LoVo (cell line): ENCODE results near the gene TPRX1.
A peak's percentile ranks its signal among the peaks of the same experiment; 100 is the strongest.
"Not testable (repeated sequence)": the region's sequence is repeated elsewhere in the genome, so short reads cannot be mapped to it uniquely, and the experiment has no call there.

Source experiments
- DNase-seq: peaks from one replicate; pipeline ENCODE4 v3.0.0-alpha.2; 2016; ENCODE audit warnings: low spot score

Gene TPRX1

DNA sequence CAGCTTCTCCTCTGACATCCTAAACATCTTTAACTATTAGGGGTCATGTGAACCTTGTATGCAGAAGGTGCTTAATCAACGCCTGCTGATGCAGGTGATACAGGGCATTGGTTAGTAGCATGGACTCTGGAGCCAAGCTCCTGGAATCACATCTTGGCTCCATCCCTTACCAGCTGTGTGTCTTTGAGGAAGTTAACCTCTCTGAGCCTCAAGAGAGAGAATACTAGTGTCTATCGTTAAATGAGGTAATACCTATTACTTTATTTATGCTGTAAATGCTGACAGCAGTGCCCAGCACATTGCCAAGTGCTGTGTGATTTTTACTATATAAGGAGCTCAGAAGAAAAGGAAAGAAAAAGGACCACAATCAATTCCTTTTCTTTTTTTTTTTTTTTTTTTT, 37.0 kb downstream of the TPRX1 start:
- no peak for DNase-seq

DNA sequence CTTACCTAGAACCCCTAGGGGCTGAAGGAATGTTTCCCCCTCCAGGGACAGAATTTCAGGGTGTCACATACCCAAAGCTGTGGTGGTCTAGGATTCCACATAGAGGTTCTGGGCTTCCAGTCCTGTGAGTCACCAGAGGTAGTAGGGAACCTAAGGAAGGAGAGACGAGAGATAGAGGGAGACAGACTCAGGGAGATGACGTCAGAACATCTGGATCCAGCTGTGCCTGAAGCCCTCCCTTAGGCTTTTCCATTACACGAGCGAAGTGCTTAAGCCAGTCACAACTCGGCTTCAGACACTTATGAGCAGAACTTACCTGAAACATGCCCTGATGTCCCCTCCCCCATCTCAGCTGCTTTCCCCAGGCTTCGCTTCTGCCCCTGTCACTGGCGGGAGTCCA, 37.7 kb downstream of the TPRX1 start:
- DNase-seq = no peak

DNA sequence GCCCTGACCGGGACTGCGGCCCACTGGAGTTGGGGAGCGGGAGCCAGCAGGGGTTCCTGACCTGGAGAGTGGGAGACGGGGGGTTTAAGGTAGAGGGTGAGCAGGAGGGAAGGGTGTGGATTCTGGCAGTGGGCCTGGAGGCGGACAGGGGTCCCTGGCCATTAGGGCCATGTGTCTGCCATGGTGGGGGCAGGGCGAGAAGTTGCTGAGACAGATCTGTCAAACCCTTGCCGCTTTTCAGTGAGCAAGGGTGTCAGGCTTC, 38.1 kb downstream of the TPRX1 start:
- DNase-seq = no peak

DNA sequence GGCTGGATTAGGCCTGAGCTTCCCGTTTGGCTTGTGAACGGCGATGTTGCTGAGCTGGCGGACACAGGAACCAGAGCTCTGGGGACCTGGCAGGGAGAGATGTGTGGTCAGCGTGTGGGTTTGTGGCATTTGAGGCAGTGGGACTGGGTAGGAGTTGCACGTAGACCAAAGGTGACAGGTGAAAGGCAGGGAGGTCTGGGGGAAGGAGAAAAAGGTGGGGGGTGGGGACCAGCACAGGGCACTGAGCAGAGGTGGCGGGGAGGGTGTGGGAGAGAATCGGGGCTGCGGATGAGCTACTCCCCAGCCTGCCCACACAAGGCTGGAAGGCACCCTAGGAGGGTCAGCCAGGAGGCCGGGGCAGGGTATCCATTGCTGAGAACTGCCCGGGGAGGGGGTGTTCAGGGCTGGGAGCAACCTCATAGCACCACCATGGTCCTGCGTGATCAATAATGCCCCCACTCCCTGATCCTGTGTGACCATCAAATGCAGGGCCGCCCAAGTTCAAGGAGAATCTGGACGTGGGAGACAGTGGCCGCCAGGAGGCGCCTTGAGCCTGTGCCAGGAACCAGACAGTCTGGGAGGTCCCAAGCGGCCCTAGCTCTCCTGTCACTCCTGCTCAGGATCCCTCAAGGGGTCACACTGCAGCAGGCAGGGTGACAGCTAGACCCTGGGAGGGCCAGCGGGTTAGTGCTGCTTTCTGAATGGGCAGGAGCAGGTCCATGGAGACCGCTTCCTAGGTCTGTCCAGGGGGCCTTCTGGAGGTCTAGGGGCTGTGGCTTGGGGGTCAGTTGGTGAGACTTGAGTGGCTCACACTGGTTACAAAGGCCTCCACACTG, 38.6 kb downstream of the TPRX1 start:
- peak; percentile 41 for DNase-seq

DNA sequence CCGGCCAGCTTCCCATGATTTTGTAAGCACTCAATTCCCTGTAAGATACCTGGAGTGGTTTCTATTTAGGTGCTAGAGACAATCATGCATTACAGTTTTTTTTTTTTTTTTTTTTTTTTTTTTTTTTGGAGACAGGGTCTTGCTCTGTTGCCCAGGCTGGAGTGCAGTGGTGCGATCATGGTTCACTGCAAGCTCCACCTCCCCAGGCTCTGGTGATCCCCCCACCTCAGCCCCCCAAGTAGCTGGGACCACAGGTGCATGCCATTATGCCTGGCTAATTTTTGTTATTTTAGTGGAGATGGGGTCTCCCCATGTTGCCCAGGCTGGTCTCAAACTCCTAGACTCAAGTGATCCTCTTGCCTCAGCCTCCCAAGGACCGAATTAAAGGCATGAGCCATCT, 39.6 kb downstream of the TPRX1 start:
- not testable (repeated sequence) for DNase-seq

DNA sequence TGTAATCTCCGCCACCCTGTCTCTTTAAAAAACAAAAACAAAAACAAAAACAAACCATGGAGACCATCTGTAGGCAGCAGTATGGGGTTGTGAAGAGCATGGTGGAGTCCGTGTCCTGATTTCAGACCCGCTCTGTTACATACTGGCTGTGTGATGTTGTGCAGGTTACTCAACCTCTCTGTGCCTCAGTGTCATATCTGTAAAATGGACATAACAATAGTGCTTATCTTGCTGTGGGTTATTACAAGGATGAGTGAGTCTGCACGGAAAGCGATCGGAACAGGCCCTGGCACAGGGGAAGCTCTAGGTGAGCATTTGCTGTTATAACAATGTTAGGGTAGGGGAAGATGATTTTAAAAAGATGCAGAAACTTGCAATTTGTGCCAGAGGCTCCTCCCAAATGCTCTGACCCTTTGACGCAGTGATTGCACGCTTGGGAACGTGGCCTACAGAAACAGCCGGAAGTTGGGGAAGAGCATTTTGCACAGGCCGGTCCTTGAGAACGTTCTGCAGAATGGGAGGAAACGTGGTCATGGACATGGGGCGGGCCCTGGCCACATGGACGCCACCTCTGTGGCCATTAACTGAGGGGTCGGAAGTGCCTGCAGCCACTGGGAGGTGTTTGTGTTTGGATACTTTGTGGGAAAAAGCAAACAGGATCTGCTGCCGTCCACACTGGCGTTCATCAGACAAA, 41.6 kb downstream of the TPRX1 start:
- DNase-seq = no peak

DNA sequence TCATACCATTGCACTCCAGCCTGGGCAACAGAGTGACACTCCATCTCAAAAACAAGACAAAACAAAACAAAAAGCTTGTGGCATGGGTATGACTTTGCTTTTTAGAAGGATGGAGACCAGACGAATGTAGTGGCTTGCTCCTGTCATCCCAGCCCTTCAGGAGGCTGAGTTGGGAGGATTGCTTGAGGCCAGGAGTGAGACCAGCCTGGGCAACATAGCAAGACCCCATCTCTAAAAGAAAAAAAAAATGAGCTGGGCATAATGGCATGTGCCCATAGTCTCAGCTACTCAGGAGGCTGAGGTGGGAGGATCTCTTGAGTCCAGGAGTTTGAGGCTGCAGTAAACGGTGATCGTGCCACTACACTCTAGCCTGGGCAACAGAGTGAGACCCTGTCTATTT, 42.2 kb downstream of the TPRX1 start:
- no peak for DNase-seq

DNA sequence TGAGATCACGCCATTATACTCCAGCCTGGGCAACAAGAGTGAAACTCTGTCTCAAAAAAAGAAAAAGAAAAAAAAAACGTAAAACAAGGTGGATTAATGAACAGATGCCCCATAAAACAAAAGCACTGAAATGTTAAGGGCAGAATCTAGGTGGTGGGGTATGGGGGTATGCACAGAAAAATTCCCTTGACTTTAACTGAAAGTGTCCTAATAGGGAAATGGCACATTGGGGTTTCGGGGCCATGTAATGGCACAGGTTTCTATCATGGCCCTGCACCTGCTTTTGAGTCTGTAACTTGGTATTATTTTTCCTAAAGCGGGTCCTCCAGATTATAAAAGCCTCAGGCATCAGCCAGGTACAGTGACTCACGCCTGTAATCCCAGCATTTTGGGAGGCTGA, 42.8 kb downstream of the TPRX1 start:
- DNase-seq = no peak

DNA sequence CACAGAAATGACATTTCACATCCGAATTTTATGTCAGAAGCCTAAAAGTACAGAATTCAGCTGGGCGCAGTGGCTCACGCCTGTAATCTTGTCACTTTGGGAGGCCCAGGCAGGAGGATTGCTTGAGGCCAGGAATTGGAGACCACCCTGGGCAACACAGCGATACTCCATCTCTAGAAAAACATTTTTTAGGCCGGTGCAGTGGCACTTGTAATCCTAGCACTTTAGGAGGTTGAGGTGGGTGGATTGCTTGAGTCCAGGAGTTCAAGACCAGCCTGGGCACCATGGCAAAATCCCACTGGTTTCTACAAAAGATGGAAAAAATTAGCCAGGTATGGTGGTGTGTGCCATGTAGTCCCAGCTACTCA, 43.7 kb downstream of the TPRX1 start:
- DNase-seq = no peak

DNA sequence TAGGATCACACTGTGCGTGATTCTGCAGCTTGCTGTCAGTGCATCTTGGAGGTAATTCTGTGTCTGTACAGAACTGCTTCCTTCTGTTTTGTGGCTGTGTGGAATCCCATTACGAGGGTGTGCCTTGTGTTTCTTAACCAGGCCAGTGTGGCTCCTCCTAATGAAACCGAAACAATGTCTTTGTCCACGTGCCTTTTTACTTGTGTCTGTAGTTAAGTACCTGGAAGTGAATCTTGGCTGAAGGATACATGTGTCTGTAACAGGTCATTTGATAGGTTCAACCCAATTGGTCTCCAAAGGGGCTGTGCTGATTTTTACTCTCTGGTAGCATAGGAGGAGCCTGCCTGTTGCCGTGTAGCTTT, 45.9 kb downstream of the TPRX1 start:
- DNase-seq = no peak

DNA sequence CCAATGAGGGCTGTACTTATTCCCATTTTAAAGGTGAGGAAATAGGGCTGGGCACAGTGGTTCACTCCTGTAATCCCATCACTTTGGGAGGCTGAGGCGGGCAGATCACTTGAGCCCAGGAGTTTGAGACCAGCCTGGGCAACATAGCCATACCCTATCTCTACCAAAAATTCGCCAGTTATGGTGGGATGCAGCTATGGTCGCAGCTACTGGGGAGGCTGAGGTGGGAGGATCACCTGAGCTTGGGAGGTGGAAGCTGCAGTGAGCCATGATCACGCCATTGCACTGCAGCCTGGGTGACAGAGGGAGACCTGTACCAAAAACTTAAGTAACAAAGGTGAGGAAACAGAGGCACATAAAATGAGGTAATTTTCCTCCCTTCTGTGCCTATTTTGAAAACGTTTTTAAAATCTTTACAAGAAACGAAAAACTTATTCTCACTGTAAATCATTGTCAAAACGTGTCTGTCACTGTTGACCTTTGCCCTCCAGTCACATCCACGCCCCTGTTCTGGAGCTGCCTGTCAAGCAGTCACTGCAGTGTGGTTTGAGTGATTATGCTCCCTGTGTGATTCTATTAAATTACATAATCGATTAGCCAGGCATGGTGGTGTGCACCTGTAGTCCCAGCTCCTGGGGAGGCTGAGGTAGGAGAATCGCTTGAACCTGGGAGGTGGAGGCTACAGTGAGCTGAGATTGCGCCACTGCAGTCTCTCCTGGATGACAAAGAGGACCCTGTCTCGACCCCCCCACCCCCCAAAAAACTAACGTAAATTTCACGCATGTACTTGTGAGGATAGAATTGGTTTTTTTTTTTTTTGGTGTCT, 46.5 kb downstream of the TPRX1 start:
- DNase-seq = no peak

DNA sequence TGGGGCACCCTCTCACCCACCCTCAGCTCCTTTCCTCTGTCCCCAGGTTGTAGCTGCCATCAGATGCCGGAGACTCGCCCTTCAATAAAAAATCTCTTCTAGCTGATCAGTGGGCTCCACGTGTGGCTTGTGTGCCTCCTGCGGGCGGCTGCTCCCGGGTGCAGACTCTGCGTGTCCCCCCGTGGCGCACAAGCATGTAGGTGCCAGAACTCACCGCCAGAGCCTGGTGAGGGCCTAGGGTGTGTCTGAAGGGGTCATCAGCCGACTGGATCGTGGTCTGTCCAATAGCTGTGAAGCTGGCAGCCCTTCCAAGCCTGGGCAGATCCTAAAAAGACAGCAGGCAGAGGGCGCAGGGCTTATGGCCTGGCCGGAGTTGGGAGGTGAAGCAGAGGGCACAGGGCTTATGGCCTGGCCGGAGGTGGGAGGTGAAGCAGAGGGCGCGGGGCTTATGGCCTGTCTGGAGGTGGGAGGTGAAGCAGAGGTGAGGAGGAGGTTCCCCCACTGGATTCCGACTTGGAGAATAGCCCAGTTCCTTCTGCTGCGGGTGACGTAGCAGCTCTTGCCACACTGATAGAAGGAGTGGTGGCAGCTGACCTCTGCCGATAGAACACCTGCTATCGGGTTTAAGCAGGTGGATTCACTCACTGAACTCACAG, 47.3 kb downstream of the TPRX1 start:
- DNase-seq = no peak

DNA sequence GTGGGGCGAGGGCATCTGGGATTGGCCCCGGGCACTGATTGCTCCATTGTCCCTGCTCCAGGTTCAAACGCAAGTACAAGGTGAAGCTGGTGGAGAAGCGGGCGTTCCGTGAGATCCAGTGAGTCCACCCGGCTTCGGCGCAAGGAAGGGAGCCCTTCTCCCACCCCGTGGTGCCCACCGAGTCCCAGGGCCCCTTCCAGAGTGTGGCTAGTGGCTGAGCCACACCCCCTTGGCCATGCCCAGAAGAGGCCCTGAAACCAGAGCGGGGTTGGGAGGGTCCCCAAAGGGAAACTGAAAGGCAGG, 47.8 kb downstream of the TPRX1 start:
- no peak for DNase-seq

DNA sequence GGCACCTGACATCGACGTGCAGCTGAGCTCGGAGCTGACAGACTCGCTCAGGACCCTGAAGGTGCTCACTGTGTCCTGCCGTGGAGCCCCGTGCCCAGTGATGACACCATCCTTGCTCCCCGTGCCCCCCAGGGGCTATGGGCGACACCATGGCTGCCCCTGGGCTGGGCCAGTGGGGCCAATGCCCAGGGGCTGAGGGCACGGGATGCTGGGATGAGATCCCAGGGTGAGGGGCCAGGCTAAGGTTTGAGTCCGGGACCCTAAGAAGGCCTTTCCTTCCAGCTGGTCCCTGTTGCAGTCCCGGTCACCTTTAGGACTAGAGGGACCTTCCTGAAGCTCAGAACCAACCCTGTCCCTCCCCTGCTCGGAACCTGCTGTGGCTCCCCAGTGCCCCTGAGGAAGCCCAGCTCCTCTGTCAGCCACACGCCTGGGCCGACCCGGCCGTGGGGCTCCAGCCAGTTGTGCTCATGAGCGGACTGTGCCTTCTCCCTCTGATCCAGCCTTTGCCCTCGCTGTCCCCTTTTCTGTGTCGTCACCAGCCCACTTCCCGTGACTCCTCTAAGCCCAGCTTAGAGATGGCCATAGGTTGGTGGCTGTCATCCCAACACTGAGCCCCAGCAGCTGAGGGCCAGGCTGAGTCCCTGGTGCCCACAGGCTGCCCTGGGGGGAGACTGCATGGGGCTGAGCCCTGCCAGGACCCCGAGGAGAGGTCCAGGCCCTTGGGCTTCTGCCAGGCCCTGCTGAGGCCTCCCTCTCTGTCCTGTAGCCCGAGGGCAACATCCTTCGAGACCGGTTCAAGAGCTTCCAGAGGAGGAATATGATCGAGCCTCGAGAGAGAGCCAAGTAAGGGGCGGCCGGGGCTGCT, 48.4 kb downstream of the TPRX1 start:
- no peak for DNase-seq

DNA sequence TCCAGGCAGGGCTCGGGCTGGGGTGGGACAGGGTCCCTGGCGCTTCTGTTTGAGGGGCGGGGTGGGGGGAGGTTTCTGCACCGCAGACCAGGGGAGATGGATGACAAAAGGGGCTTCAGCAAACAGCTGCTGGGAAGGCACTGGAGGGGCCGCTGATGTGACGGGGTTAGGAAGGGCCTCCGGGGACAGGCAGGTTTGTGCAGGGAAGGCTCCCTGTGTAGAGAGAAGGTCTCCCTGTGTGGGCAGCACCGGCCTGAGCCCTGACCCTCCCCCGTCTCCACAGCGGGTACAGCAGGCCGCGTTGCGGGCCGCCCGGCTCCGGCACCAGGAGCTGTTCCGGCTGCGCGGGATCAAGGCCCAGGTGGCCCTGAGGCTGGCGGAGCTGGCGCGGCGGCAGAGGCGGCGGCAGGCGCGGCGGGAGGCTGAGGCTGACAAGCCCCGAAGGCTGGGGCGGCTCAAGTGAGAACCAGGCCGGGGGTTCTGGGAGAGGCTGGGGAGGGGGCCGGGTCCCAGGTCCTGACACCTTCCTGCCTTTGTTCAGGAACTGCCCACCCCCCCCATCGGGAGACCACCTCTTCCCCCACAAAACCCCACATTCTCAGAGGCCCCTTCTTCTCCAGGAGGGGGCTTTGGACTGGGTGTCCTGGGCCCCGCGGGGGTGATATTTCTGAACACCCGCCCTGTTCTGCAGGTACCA, 49.1 kb downstream of the TPRX1 start:
- DNase-seq = no peak

DNA sequence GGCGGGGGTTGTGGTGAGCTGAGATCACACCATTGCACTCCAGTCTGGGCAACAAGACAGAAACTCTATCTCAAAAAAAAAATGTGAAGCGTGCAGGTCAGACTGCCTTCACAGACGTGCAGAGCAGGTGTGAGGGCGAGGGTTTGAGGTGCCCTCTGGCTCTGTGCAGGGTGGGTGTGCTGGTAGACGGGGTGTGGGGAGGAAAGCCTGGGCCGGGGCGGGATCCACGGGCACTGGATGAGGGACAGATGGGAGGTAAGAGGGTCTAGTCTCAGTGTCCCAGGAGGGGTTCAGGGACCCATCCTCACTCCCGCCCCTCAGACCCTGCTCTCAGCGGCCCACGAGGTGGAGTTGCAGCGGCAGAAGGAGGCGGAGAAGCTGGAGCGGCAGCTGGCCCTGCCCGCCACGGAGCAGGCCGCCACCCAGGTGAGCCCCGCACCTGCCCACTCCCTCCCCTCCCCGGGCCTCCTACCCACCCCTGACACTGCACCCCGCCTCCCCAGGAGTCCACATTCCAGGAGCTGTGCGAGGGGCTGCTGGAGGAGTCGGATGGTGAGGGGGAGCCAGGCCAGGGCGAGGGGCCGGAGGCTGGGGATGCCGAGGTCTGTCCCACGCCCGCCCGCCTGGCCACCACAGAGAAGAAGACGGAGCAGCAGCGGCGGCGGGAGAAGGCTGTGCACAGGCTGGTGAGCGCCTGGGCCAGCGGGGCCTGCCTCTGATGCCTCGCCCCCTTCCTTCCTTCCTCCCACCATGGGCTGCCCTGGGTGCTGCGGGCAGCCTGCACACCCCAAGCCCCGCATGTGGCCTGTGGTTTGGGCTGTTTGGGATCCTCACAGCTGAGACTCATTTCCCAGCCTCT, 49.9 kb downstream of the TPRX1 start:
- no peak for DNase-seq

DNA sequence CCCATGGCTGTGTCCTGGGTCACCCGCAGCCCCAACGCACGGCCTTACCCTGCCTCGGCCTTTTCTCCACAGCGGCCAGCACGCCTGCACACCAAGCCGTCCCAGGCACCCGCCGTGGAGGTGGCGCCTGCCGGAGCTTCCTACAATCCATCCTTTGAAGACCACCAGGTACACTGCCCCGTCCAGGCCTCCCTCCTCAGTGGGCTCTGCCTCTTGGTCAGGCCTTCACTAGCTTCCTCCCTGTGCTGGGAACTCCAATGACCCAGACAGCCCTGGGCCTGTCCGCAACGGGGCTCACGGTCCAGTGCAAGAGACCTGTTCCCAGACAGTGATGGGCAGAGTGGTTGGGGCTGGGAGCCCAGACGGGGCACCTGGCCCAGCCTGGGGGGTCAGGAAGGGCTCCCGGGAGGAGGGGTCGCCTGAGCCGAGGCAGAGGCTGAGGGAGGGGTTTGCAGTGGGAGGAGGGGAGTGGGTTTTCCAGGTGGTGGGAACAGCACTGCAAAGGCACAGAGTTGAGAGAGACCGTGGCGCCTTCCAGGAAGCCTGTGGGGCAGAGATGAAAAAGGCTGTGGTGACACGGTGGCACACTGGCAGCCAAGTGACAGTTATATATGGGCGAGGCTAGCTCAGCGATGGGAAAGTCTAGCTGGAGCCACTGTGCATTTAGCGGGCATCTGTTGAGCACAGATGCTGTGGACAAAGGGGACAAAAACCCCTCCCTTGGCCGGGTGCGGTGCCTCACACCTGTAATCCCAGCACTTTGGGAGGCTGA, 51.7 kb downstream of the TPRX1 start:
- DNase-seq = no peak
